Measurements from ENCODE around the gene FGGY. TPM values are rescaled to one million over a fixed set of nuclear protein-coding genes. Genes with fewer than 3 reads are reported as not detected.

FGGY gene
- total RNA-seq, 1 donor from 2014 or later = 32.5 TPM

- H3F3A ChIP-seq (ENCODE audit: low read depth) = no peaks in the 10 kb centered on the region
- H4K20me1 ChIP-seq (ENCODE audit: low read depth) = no peaks in the 10 kb centered on the region
These were observed 25.9 kb downstream of the FGGY start for GRCh38 chr1:59322814-59323213.

GRCh38 chr1:59323879-59324278 is 27.0 kb downstream of the FGGY start:
- DNase-seq (ENCODE audit: low spot score) = no peak
- no peak overlapping the region for H3K4me3 ChIP-seq
- peaks cover 10% of the 10 kb centered on the region for H3K36me3 Mint-ChIP-seq
- H3K79me2 ChIP-seq (ENCODE audit: low read depth) = no peaks in the 10 kb centered on the region
- H3K27me3 ChIP-seq = no peaks in the 10 kb centered on the region
- H3K4me2 ChIP-seq = no peak overlapping the region
- no peaks in the 10 kb centered on the region for H3K36me3 ChIP-seq
- H3K4me1 ChIP-seq = no peaks in the 10 kb centered on the region
- no peaks in the 10 kb centered on the region for H3K9me3 Mint-ChIP-seq
- H3K27ac Mint-ChIP-seq = no peak overlapping the region
- H4K20me1 ChIP-seq (ENCODE audit: low read depth) = no peaks in the 10 kb centered on the region
- H3F3A ChIP-seq (ENCODE audit: low read depth) = no peaks in the 10 kb centered on the region
- no peaks in the 10 kb centered on the region for H3K9me3 ChIP-seq (ENCODE audit: low read depth)
- no peak overlapping the region for H3K4me3 Mint-ChIP-seq
- no peak overlapping the region for H2AFZ ChIP-seq (replicated peaks)
- no peak overlapping the region for H3K9ac ChIP-seq
- H3K4me1 Mint-ChIP-seq = peaks cover 10% of the 10 kb centered on the region
- H3K27me3 Mint-ChIP-seq (ENCODE audit: insufficient read depth, low read depth) = no peaks in the 10 kb centered on the region
- no peak for TF ChIP-seq EZH2 (IDR thresholded peaks at IDR 0.05)
- TF ChIP-seq EZH2phosphoT487 (IDR thresholded peaks at IDR 0.05) = no peak
- TF ChIP-seq, protein P1, sequence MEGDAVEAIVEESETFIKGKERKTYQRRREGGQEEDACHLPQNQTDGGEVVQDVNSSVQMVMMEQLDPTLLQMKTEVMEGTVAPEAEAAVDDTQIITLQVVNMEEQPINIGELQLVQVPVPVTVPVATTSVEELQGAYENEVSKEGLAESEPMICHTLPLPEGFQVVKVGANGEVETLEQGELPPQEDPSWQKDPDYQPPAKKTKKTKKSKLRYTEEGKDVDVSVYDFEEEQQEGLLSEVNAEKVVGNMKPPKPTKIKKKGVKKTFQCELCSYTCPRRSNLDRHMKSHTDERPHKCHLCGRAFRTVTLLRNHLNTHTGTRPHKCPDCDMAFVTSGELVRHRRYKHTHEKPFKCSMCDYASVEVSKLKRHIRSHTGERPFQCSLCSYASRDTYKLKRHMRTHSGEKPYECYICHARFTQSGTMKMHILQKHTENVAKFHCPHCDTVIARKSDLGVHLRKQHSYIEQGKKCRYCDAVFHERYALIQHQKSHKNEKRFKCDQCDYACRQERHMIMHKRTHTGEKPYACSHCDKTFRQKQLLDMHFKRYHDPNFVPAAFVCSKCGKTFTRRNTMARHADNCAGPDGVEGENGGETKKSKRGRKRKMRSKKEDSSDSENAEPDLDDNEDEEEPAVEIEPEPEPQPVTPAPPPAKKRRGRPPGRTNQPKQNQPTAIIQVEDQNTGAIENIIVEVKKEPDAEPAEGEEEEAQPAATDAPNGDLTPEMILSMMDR (IDR thresholded peaks at IDR 0.05) = no peak
- H3K27ac ChIP-seq = no peak overlapping the region

More at GRCh38 chr1:59322814-59323213, 25.9 kb downstream of the FGGY start:
- H3K4me3 ChIP-seq = no peak overlapping the region
- H3K4me1 Mint-ChIP-seq = peaks cover 17% of the 10 kb centered on the region
- TF ChIP-seq, protein P1 (IDR thresholded peaks at IDR 0.05) = no peak
- no peak for TF ChIP-seq EZH2phosphoT487 (IDR thresholded peaks at IDR 0.05)
- no peak for TF ChIP-seq EZH2 (IDR thresholded peaks at IDR 0.05)
- H2AFZ ChIP-seq (replicated peaks) = no peak overlapping the region
- H3K27me3 ChIP-seq = no peaks in the 10 kb centered on the region
- no peaks in the 10 kb centered on the region for H3K79me2 ChIP-seq (ENCODE audit: low read depth)
- peaks cover 2% of the 10 kb centered on the region for H3K4me1 ChIP-seq
- H3K27ac ChIP-seq = no peak overlapping the region
- no peaks in the 10 kb centered on the region for H3K9me3 Mint-ChIP-seq
- H3K27ac Mint-ChIP-seq = no peak overlapping the region
- H3K4me2 ChIP-seq = no peak overlapping the region
- no peak overlapping the region for H3K9ac ChIP-seq
- peaks cover 10% of the 10 kb centered on the region for H3K36me3 Mint-ChIP-seq
- no peaks in the 10 kb centered on the region for H3K36me3 ChIP-seq
- H3K9me3 ChIP-seq (ENCODE audit: low read depth) = no peaks in the 10 kb centered on the region
- peaks cover 3% of the 10 kb centered on the region for H3K27me3 Mint-ChIP-seq (ENCODE audit: insufficient read depth, low read depth)
- no peak for DNase-seq (ENCODE audit: low spot score)
- no peak overlapping the region for H3K4me3 Mint-ChIP-seq

GRCh38 chr1:59328353-59328752 is 31.5 kb downstream of the FGGY start:
- no peak overlapping the region for H3K9ac ChIP-seq
- no peak overlapping the region for H2AFZ ChIP-seq (replicated peaks)
- peaks cover 10% of the 10 kb centered on the region for H3K36me3 Mint-ChIP-seq
- H3K4me3 Mint-ChIP-seq = no peak overlapping the region
- TF ChIP-seq, protein P1 (IDR thresholded peaks at IDR 0.05) = no peak
- TF ChIP-seq EZH2 (IDR thresholded peaks at IDR 0.05) = no peak
- no peak for TF ChIP-seq EZH2phosphoT487 (IDR thresholded peaks at IDR 0.05)
- H3K79me2 ChIP-seq (ENCODE audit: low read depth) = no peaks in the 10 kb centered on the region
- no peaks in the 10 kb centered on the region for H3K27me3 ChIP-seq
- no peaks in the 10 kb centered on the region for H3K9me3 Mint-ChIP-seq
- H3K27ac ChIP-seq = no peak overlapping the region
- H4K20me1 ChIP-seq (ENCODE audit: low read depth) = no peaks in the 10 kb centered on the region
- no peak overlapping the region for H3K4me2 ChIP-seq
- H3K4me3 ChIP-seq = no peak overlapping the region
- H3K27ac Mint-ChIP-seq = no peak overlapping the region
- no peaks in the 10 kb centered on the region for H3K36me3 ChIP-seq
- H3K9me3 ChIP-seq (ENCODE audit: low read depth) = no peaks in the 10 kb centered on the region
- peaks cover 7% of the 10 kb centered on the region for H3K4me1 Mint-ChIP-seq
- H3K27me3 Mint-ChIP-seq (ENCODE audit: insufficient read depth, low read depth) = no peaks in the 10 kb centered on the region
- no peak for DNase-seq (ENCODE audit: low spot score)
- no peaks in the 10 kb centered on the region for H3F3A ChIP-seq (ENCODE audit: low read depth)
- H3K4me1 ChIP-seq = no peaks in the 10 kb centered on the region

All from neural progenitor cell (in vitro differentiated cells).